Measurements from ENCODE around the gene WDR59.

- no peak for TF ChIP-seq POLR2A (IDR thresholded peaks at IDR 0.05)
- TF ChIP-seq CTCF (IDR thresholded peaks at IDR 0.05 in 4 of 5, conservative IDR thresholded peaks at IDR 0.05 in 1 of 5), result no peak
Observed at GRCh38 chr16:74944466-74944865, 40.5 kb downstream of the WDR59 start.

Measured in gastrocnemius medialis (tissue), 4 donors.